Spleen (tissue), 11 donors: ENCODE data around the gene MTA1. TPM values are rescaled to one million over a fixed set of nuclear protein-coding genes. Genes with fewer than 3 reads are reported as not detected.

Experiments used
- DNase-seq: peaks from one replicate; pipeline ENCODE4 v3.0.0-alpha.2; 2020
- H3K27ac ChIP-seq, 8 donors: fragments of 200-600 bp; sonication (generic) in 7 of 8; 1 replicate in 4 of 8; 2 replicates in 4 of 8; pipeline versions ENCODE4 v1.5.0 to v1.8.0; 2016 to 2021; ENCODE audit warnings: inconsistent platforms in 4 of 8, mild to moderate bottlenecking in 4 of 8, moderate library complexity in 1 of 8
- H3K27me3 ChIP-seq, 7 donors: fragments of 200-600 bp; sonication (generic) in 6 of 7; replicated peaks in 1 of 7; 1 replicate in 4 of 7; 2 replicates in 3 of 7; pipeline versions ENCODE4 v1.5.0 to v1.8.0; 2016 to 2021; ENCODE audit warnings: inconsistent platforms in 3 of 7, mild to moderate bottlenecking in 1 of 7
- H3K36me3 ChIP-seq, 6 donors: fragments of 200-600 bp; sonication (generic) in 5 of 6; 1 replicate in 4 of 6; 2 replicates in 2 of 6; pipeline versions ENCODE4 v1.5.0 to v1.8.0; 2016 to 2021; ENCODE audit warnings: inconsistent platforms in 2 of 6
- H3K4me1 ChIP-seq, 6 donors: fragments of 200-600 bp; sonication (generic) in 5 of 6; 1 replicate in 3 of 6; 2 replicates in 3 of 6; pipeline versions ENCODE4 v1.5.0 to v1.8.0; 2016 to 2021; ENCODE audit warnings: inconsistent platforms in 3 of 6
- H3K4me3 ChIP-seq, 8 donors: fragments of 200-600 bp; sonication (generic) in 7 of 8; 1 replicate in 4 of 8; 2 replicates in 4 of 8; pipeline versions ENCODE4 v1.5.0 to v1.8.0; 2016 to 2021; ENCODE audit warnings: inconsistent platforms in 4 of 8, mild to moderate bottlenecking in 4 of 8, moderate library complexity in 2 of 8
- H3K9me3 ChIP-seq, 8 donors: fragments of 200-600 bp; sonication (generic) in 7 of 8; 1 replicate in 4 of 8; 2 replicates in 4 of 8; pipeline versions ENCODE4 v1.5.0 to v1.8.0; 2016 to 2021; ENCODE audit warnings: inconsistent platforms in 4 of 8
- POLR2A ChIP-seq, 3 donors: fragments of 450-650 bp; IDR thresholded peaks; one replicate each; pipeline ENCODE4 v1.5.1; 2017; ENCODE audit warnings: antibody characterized with exemption in 3 of 3, mild to moderate bottlenecking in 1 of 3
- POLR2AphosphoS5 ChIP-seq, 3 donors: sonication (generic); formaldehyde crosslinking; IDR thresholded peaks; one replicate each; pipeline ENCODE4 v1.5.1; 2017; ENCODE audit warnings: antibody characterized with exemption in 3 of 3
- WGBS, 5 donors: extraction: QIAGEN DNeasy Blood & Tissue Kit in 3 of 5; methylation state at CpG; one replicate each; pipeline versions ENCODE4 v1.1.5 to v1.1.7; 2013 to 2018; 5-methylcytosine and 5-hydroxymethylcytosine counted together
- intact Hi-C: fragments of 100-400 bp; cut with DNase I; formaldehyde crosslinking; loops from one replicate; pipeline ENCODE4 v1.15.0; 2023; ENCODE audit warnings: low total_unique reads
- polyA plus RNA-seq, 3 donors: library from polyadenylated mRNA; stranded (reverse); fragments of 200-250 nt; gene quantifications; one replicate each; pipeline ENCODE4 v1.2.1, GENCODE V29; 2013
- total RNA-seq, 7 donors: library from RNA; depleted of rRNA in 3 of 7; stranded (reverse); fragments of >200 nt in 3 of 7; fragmentation: NEBNext Ultra II Directional in 4 of 7; extraction: Animal tissue kit (Norgen Biotek cat#: 25700) in 4 of 7; gene quantifications; one replicate each; pipeline versions ENCODE4 v1.1.0 to v1.2.1, GENCODE V29; 2016 to 2021
- TF ChIP-seq, protein P1 (sequence below), 11 experiments: fragments of 200-600 bp in 7 of 11; fragments of 450-650 bp in 4 of 11; sonication (generic) in 4 of 11; IDR thresholded peaks in 8 of 11; conservative IDR thresholded peaks in 3 of 11; 1 replicate in 7 of 11; 2 replicates in 4 of 11; pipeline versions ENCODE4 v1.4.0 to v1.8.0; 2016 to 2021; ENCODE audit warnings: antibody characterized with exemption in 11 of 11, inconsistent platforms in 4 of 11, mild to moderate bottlenecking in 1 of 11
- donor health status: healthy with polysubstance abuse.
- donor health status: DM: no; HTN: no; CAD: no; lungs with moderate emphysema.
- donor health status: DM: no; HTN: no; CAD: no.
- donor health status: Bipolar disorder and iron deficiency.
- donor health status: healthy.
- donor health status: DM: no; HTN: no; CAD: no.
- donor health status: DM: yes; HTN: yes; CAD: no.

The MTA1 gene
- total and polyA plus RNA-seq, 10 donors, result 33.0 to 128 (median 78.2) TPM

DNA sequence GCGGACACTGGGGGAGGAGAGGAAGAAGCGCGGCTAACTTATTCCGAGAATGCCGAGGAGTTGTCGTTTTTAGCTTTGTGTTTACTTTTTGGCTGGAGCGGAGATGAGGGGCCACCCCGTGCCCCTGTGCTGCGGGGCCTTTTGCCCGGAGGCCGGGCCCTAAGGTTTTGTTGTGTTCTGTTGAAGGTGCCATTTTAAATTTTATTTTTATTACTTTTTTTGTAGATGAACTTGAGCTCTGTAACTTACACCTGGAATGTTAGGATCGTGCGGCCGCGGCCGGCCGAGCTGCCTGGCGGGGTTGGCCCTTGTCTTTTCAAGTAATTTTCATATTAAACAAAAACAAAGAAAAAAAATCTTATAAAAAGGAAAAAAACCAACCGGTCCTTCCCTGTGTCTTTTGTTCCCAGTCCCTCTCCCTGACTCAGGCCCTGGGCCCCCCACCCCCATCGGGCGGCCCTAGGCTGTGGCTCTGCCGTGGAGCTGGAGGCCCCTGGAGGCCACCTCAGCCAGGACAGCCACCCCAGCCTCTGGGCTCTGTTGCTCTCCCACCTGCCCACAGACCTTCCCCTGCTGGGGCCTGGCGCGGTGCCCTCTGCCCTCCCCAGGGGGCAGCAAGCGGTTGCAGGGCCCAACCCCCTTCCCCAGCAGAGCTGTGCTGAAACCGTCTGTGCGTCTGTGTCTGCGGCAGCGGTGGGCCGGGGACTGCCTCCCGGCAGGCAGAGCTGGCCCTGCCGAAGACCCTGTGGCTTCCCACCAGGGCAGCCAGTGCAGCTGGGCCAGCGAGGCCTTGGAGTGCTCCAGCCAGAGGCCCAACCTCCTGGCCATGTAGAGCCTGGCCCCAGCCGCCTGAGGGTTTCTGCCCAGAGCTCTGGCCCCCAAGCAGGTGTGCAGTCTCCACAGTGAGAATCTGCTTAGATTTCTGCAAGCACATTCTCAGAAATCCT, 51.0 kb downstream of the MTA1 start:
- intact Hi-C loops, result no loop called here
- TF ChIP-seq POLR2A (IDR thresholded peaks at IDR 0.05) (no peak), POLR2AphosphoS5 (IDR thresholded peaks at IDR 0.05) (peak in 1 of 3 donors; percentile 38)
- peaks cover 0 to 57% (median 28%) of the 10 kb centered on the region in 6 donors for H3K36me3 ChIP-seq
- DNase-seq, result no peak
- H3K27me3 ChIP-seq, result peaks cover 0 to 30% (median 20%) of the 10 kb centered on the region in 7 donors
- H3K27ac ChIP-seq, result no peak overlapping the region
- WGBS, 5 donors, result 78 to 86% (median 82%) methylated on average over 33 to 34 of the region's 34 CpGs
- H3K4me3 ChIP-seq, result no peak overlapping the region
- H3K9me3 ChIP-seq, result no peaks in the 10 kb centered on the region
- peaks cover 9 to 64% (median 30%) of the 10 kb centered on the region in 6 donors for H3K4me1 ChIP-seq

DNA sequence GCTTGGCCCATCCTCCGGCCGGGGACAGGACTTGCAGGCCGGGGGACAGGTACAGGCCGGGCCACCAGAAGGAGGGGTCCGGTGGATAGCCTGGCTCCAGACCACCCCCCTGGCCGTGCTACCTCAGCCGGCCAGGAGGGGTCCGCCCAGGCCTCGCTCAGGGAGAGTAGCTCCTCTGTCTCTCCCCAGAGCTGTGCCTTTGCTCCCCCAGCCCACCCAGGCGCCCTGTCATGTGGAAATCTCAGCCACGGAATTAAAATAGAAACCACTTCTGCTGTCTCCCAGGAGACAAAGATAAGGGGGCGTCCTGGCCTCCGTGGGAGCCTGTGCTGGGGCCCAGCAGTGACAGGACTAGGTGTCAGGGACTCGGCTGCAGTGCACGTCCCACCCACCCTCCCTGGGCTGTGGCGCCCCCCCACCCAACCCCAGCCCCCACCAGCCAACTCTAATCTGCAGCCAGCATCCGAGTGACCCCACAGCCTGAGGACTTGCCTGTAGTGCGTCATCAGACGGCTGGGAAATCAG, 51.7 kb downstream of the MTA1 start:
- Histone ChIP-seq H3K4me1 (peaks cover 9 to 65% (median 35%) of the 10 kb centered on the region in 6 donors), H3K9me3 (no peaks in the 10 kb centered on the region), H3K36me3 (peaks cover 0 to 50% (median 25%) of the 10 kb centered on the region in 6 donors), H3K27me3 (peaks cover 0 to 38% (median 27%) of the 10 kb centered on the region in 7 donors), H3K4me3 (no peak overlapping the region), H3K27ac (peak overlapping the region in 1 of 8 donors; percentile 9)
- TF ChIP-seq POLR2AphosphoS5 (IDR thresholded peaks at IDR 0.05), result no peak
- DNase-seq, result no peak
- WGBS, 5 donors, result 67 to 82% (median 72%) methylated on average over 9 to 19 of the region's 19 CpGs
- intact Hi-C loops, result no loop called here

DNA sequence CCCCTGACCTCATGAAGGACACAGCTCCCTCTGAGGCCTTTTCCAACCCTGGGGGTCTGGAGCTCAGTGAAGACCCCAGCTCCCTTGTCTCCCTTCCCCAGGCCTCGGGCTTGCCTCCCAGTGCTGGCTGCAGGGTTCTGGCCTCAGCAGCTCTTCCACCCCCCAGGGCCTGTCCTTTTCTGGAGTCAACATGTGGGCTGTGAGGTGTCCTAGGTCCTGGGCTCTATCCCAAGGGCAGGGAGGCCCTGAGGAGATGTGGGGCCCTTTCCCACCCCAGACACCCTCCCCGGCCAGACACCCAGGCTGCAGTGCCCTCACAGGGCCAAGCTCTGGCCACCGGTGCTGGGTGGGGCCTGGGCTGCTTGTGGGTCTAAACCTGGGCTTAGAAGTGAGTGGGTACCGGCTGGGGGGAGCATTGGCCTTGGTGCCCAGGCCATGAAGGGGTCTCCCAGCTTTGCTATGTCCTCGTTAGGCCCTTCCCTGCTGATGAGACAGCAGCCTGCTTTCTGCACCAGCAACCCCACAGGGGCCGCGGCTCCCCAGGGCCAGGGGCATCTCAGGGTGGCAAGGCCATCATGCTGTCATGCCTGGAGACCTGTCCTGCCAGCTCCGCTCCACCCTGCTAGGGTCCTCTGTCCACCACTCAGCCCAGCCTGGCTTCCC, 52.3 kb downstream of the MTA1 start:
- peaks cover 12 to 71% (median 40%) of the 10 kb centered on the region in 6 donors for H3K4me1 ChIP-seq
- H3K36me3 ChIP-seq, result peaks cover 0 to 44% (median 19%) of the 10 kb centered on the region in 6 donors
- no peak overlapping the region for H3K4me3 ChIP-seq
- WGBS, 5 donors, result 82 to 92% (median 89%) methylated on average over 3 to 8 of the region's 8 CpGs
- no peak for DNase-seq
- H3K27ac ChIP-seq, result peak overlapping the region in 1 of 8 donors; percentile 9
- intact Hi-C loops, result no loop called here
- TF ChIP-seq POLR2AphosphoS5 (IDR thresholded peaks at IDR 0.05), result peak in 1 of 3 donors; percentile 36
- no peak for TF ChIP-seq POLR2A (IDR thresholded peaks at IDR 0.05)
- H3K27me3 ChIP-seq, result peaks cover 0 to 44% (median 33%) of the 10 kb centered on the region in 7 donors
- no peaks in the 10 kb centered on the region for H3K9me3 ChIP-seq

DNA sequence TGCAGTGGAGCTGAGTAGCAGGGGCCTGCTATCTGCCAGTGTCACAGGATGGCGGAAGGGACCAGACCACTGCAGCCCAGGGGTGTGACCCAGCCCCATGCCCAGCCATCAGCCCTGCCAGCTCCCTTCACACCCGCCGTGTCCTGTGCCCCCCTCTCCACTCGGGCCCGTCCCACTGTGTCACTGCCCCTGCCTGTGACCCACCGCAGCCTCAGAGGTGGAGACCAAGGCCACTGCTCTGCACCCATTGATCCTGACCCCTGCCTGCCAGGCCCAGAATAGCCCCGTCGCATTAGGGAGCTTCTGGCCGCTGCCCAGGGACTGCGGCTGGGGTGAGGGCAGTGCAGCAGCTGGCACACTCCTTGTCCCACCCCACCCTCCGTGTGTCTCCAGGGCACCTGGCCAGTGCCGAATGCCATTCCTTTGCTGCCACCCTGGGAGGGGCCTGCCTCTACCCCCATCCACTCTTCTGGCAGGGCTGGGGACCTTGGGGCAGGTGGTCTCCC, 52.9 kb downstream of the MTA1 start:
- H3K27ac ChIP-seq, result no peak overlapping the region
- WGBS, 5 donors, result 73 to 94% (median 79%) methylated on average over 10 to 12 of the region's 12 CpGs
- H3K9me3 ChIP-seq, result no peaks in the 10 kb centered on the region
- intact Hi-C loops, result no loop called here
- no peak overlapping the region for H3K4me3 ChIP-seq
- DNase-seq, result no peak
- peaks cover 0 to 38% (median 16%) of the 10 kb centered on the region in 6 donors for H3K36me3 ChIP-seq
- TF ChIP-seq, protein P1, sequence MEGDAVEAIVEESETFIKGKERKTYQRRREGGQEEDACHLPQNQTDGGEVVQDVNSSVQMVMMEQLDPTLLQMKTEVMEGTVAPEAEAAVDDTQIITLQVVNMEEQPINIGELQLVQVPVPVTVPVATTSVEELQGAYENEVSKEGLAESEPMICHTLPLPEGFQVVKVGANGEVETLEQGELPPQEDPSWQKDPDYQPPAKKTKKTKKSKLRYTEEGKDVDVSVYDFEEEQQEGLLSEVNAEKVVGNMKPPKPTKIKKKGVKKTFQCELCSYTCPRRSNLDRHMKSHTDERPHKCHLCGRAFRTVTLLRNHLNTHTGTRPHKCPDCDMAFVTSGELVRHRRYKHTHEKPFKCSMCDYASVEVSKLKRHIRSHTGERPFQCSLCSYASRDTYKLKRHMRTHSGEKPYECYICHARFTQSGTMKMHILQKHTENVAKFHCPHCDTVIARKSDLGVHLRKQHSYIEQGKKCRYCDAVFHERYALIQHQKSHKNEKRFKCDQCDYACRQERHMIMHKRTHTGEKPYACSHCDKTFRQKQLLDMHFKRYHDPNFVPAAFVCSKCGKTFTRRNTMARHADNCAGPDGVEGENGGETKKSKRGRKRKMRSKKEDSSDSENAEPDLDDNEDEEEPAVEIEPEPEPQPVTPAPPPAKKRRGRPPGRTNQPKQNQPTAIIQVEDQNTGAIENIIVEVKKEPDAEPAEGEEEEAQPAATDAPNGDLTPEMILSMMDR (IDR thresholded peaks at IDR 0.05 in 8 of 11, conservative IDR thresholded peaks at IDR 0.05 in 3 of 11), result no peak
- no peak for TF ChIP-seq POLR2AphosphoS5 (IDR thresholded peaks at IDR 0.05)
- TF ChIP-seq POLR2A (IDR thresholded peaks at IDR 0.05), result no peak
- H3K4me1 ChIP-seq, result peaks cover 15 to 76% (median 44%) of the 10 kb centered on the region in 6 donors
- peaks cover 0 to 49% (median 34%) of the 10 kb centered on the region in 7 donors for H3K27me3 ChIP-seq

DNA sequence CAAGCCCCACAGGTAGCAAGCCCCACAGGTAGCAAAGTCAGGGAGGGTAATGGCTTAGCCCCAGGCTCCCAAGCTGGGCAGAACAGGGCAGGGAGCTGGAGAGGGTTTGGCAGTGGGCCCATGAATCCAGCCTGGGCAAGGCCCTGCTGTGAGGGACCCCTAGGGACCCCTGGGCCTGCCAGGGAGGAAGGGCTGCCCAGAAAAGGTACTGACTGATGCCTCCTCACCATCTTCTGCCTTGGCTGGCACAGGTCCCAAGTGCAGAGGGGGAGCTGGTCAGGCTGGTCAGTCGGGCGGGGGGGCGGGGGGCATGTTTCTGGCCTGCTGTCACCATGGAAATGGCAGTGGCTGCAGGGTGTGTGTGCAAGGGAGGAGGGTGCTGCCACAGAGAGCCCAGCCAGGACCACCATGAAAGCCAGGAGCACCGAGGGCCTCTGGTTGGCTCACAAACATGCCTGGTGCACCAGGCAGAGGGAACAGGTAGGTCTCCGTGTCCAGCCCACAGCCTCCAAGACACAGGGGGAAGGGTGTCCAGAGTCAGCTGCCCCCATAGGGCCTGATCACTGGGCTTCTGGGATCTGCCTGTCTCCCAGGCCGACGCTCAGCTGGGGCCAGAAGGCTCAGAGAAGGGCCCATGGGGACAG, 53.5 kb downstream of the MTA1 start:
- H3K27ac ChIP-seq, result peak overlapping the region in 6 of 8 donors; percentile 26 to 95 (median 78)
- H3K4me1 ChIP-seq, result peaks cover 15 to 82% (median 49%) of the 10 kb centered on the region in 6 donors
- intact Hi-C loops, result no loop called here
- H3K27me3 ChIP-seq, result peaks cover 0 to 54% (median 37%) of the 10 kb centered on the region in 7 donors
- 41 to 61% (median 45%) methylated on average over 5 to 7 of the region's 7 CpGs for WGBS, 5 donors
- no peak for DNase-seq
- H3K9me3 ChIP-seq, result no peaks in the 10 kb centered on the region
- peak overlapping the region in 4 of 8 donors; percentile 65 to 89 (median 72) for H3K4me3 ChIP-seq
- H3K36me3 ChIP-seq, result peaks cover 0 to 34% (median 15%) of the 10 kb centered on the region in 6 donors
- no peak for TF ChIP-seq POLR2A (IDR thresholded peaks at IDR 0.05)
- no peak for TF ChIP-seq POLR2AphosphoS5 (IDR thresholded peaks at IDR 0.05)
- TF ChIP-seq, protein P1 (IDR thresholded peaks at IDR 0.05 in 8 of 11, conservative IDR thresholded peaks at IDR 0.05 in 3 of 11), result no peak
